SU-DHL-6 (cell line): ENCODE results near the gene SVIL.

Source experiments
- H2AFZ ChIP-seq: fragments of 200-600 bp; sonication (generic); 2 replicates; pipeline ENCODE4 v1.6.1; 2014; ENCODE audit warnings: low read depth, mild to moderate bottlenecking, moderate library complexity, mixed read lengths, antibody characterized with exemption, low read length; ENCODE audit not compliant: severe bottlenecking
- H3F3A ChIP-seq: fragments of 200-600 bp; shearing (Covaris generic); 2 replicates; pipeline ENCODE4 v1.6.0; 2016; ENCODE audit warnings: antibody characterized with exemption, mild to moderate bottlenecking; ENCODE audit not compliant: insufficient read depth
- H3K27ac ChIP-seq: fragments of 200-600 bp; sonication (generic); 2 replicates; pipeline ENCODE4 v1.5.1; 2016; ENCODE audit warnings: low read depth, mild to moderate bottlenecking, low read length, moderate library complexity, mixed read lengths
- H3K27me3 ChIP-seq: fragments of 200-600 bp; sonication (generic), shearing (Covaris generic); 2 replicates; pipeline ENCODE4 v1.6.0; 2014; ENCODE audit warnings: mild to moderate bottlenecking, low read length
- H3K36me3 ChIP-seq: fragments of 200-600 bp; sonication (generic); 2 replicates; pipeline ENCODE4 v1.6.1; 2014; ENCODE audit warnings: mild to moderate bottlenecking, low read length, mixed read lengths
- H3K4me2 ChIP-seq: fragments of 300-600, 200-600 bp; shearing (Covaris generic), sonication (generic); 2 replicates; pipeline ENCODE4 v1.6.0; 2014; ENCODE audit warnings: low read length, low read depth, mild to moderate bottlenecking; ENCODE audit not compliant: poor library complexity, severe bottlenecking
- H3K4me3 ChIP-seq: fragments of 200-600 bp; sonication (generic); 2 replicates; pipeline ENCODE4 v1.5.1; 2014; ENCODE audit warnings: antibody characterized with exemption, low read length, mild to moderate bottlenecking, mixed read lengths; ENCODE audit not compliant: insufficient read depth, poor library complexity, severe bottlenecking
- H3K79me2 ChIP-seq: fragments of 200-600 bp; sonication (generic); 2 replicates; pipeline ENCODE4 v1.6.1; 2014; ENCODE audit warnings: mild to moderate bottlenecking, low read length, moderate library complexity; ENCODE audit not compliant: insufficient read depth
- H3K9ac ChIP-seq: fragments of 200-600 bp; sonication (generic); 2 replicates; pipeline ENCODE4 v1.7.0; 2014; ENCODE audit warnings: mild to moderate bottlenecking, low read length
- H3K9me2 ChIP-seq: fragments of 200-600 bp; sonication (generic); replicated peaks from 2 replicates; pipeline ENCODE4 v1.6.1; 2014; ENCODE audit warnings: low read length; ENCODE audit not compliant: insufficient read depth
- H3K9me3 ChIP-seq: fragments of 200-600 bp; sonication (generic); 2 replicates; pipeline ENCODE4 v1.6.1; 2014; ENCODE audit warnings: low read length, mixed read lengths; ENCODE audit not compliant: insufficient read depth
- H4K20me1 ChIP-seq: fragments of 200-600 bp; sonication (generic); 2 replicates; pipeline ENCODE4 v1.6.1; 2014; ENCODE audit warnings: low read depth, mild to moderate bottlenecking, antibody characterized with exemption, low read length, moderate library complexity, mixed read lengths
- CTCF ChIP-seq: fragments of 200-600 bp; sonication (generic); IDR thresholded peaks from one replicate; pipeline ENCODE4 v1.5.1; 2017; ENCODE audit warnings: antibody characterized with exemption, mild to moderate bottlenecking, low read length, moderate library complexity; ENCODE audit not compliant: insufficient read depth, poor library complexity, severe bottlenecking
- EZH2phosphoT487 ChIP-seq: fragments of 200-600 bp; sonication (generic), shearing (Covaris generic); conservative IDR thresholded peaks from 2 replicates; pipeline ENCODE4 v1.6.1; 2018; ENCODE audit warnings: mild to moderate bottlenecking, antibody characterized with exemption, low read length, moderate library complexity, mixed read lengths

Gene SVIL

GRCh38 chr10:29437871-29438270 lies 196.9 kb downstream of the SVIL start:
- no peaks in the 10 kb centered on the region for H4K20me1 ChIP-seq
- no peak overlapping the region for H3K4me2 ChIP-seq
- H3K9me2 ChIP-seq = no peaks in the 10 kb centered on the region
- no peak overlapping the region for H3K27ac ChIP-seq
- no peaks in the 10 kb centered on the region for H3F3A ChIP-seq
- no peaks in the 10 kb centered on the region for H3K9me3 ChIP-seq
- no peak overlapping the region for H3K4me3 ChIP-seq
- H2AFZ ChIP-seq = no peak overlapping the region
- no peaks in the 10 kb centered on the region for H3K79me2 ChIP-seq
- no peaks in the 10 kb centered on the region for H3K27me3 ChIP-seq
- no peaks in the 10 kb centered on the region for H3K36me3 ChIP-seq
- H3K9ac ChIP-seq = no peak overlapping the region
- TF ChIP-seq EZH2phosphoT487 (no peak), CTCF (no peak)

- no peak overlapping the region for H3K9ac ChIP-seq
- H2AFZ ChIP-seq = no peak overlapping the region
- H3K27ac ChIP-seq = no peak overlapping the region
- H3K79me2 ChIP-seq = no peaks in the 10 kb centered on the region
- no peaks in the 10 kb centered on the region for H3K9me3 ChIP-seq
- no peaks in the 10 kb centered on the region for H4K20me1 ChIP-seq
- TF ChIP-seq CTCF (no peak), EZH2phosphoT487 (no peak)
- no peak overlapping the region for H3K4me2 ChIP-seq
- no peak overlapping the region for H3K4me3 ChIP-seq
- no peaks in the 10 kb centered on the region for H3K36me3 ChIP-seq
- H3K9me2 ChIP-seq = no peaks in the 10 kb centered on the region
- H3F3A ChIP-seq = no peaks in the 10 kb centered on the region
- no peaks in the 10 kb centered on the region for H3K27me3 ChIP-seq
Observed at GRCh38 chr10:29435809-29436501, 198.8 kb downstream of the SVIL start.

- Histone ChIP-seq H3K9me3 (no peaks in the 10 kb centered on the region), H3K27ac (no peak overlapping the region), H4K20me1 (no peaks in the 10 kb centered on the region), H3K9me2 (no peaks in the 10 kb centered on the region), H3K9ac (no peak overlapping the region), H3K79me2 (no peaks in the 10 kb centered on the region), H3K4me3 (no peak overlapping the region), H3K27me3 (no peaks in the 10 kb centered on the region), H2AFZ (no peak overlapping the region), H3F3A (no peaks in the 10 kb centered on the region), H3K4me2 (no peak overlapping the region), H3K36me3 (no peaks in the 10 kb centered on the region)
- TF ChIP-seq EZH2phosphoT487 (no peak), CTCF (no peak)
Observed at GRCh38 chr10:29434111-29434510, 200.7 kb downstream of the SVIL start.
